Large intestine (tissue), 3 donors: ENCODE results near the gene DHX57. TPM values are rescaled to one million over a fixed set of nuclear protein-coding genes. Genes with fewer than 3 reads are reported as not detected.

Experiments
- DNase-seq, 2 donors: peaks; one replicate each; pipeline versions ENCODE4 v3.0.0 to v3.0.0-alpha.2; 2013
- H3K27ac ChIP-seq: one replicate; pipeline ENCODE4 v1.5.1; 2013; ENCODE audit warnings: low read length
- H3K27me3 ChIP-seq: 2 replicates; pipeline ENCODE4 v1.6.1; 2013; ENCODE audit warnings: low read length; ENCODE audit not compliant: control insufficient read depth, insufficient read depth
- H3K36me3 ChIP-seq: 2 replicates; pipeline ENCODE4 v1.6.1; 2013; ENCODE audit warnings: low read length; ENCODE audit not compliant: control insufficient read depth, insufficient read depth
- H3K4me1 ChIP-seq: one replicate; pipeline ENCODE4 v1.6.1; 2013; ENCODE audit warnings: low read length; ENCODE audit not compliant: control insufficient read depth, insufficient read depth
- H3K4me3 ChIP-seq: one replicate; pipeline ENCODE4 v1.5.1; 2013; ENCODE audit warnings: low read length
- H3K9me3 ChIP-seq: one replicate; pipeline ENCODE4 v1.6.1; 2013; ENCODE audit warnings: mild to moderate bottlenecking, low read depth, low read length, moderate library complexity; ENCODE audit not compliant: control insufficient read depth
- WGBS: methylation state at CpG from one replicate; pipeline ENCODE4 v1.1.5; 2013; ENCODE audit warnings: low lambda C conversion rate; ENCODE audit not compliant: insufficient coverage; 5-methylcytosine and 5-hydroxymethylcytosine counted together
- polyA plus RNA-seq: library from polyadenylated mRNA; unstranded; fragments of 120-200 nt; gene quantifications from one replicate; pipeline ENCODE4 v1.2.1, GENCODE V29; 2013

Gene DHX57
- polyA plus RNA-seq, 1 donor: 15.2 TPM

DNA sequence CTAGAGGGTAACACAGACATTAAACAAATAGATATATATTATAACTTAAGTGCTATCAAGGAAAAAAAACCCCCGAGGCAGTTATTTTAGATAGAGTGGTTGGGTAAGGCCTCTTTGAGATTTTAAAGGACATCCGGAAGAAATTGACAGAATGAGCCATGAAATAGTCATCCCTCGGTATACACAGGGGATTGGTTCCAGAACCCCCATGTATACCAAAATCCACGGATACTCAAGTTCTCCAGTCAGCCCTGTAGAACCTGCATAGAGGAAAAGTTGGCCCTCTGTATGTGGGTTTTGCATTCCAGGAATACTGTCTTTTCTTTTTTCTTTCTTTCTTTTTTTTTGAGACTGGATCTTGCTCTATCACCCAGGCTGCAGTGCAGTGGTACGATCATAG is 2.0 kb downstream of the DHX57 start:
- H3K4me1 ChIP-seq: peaks cover 6% of the 10 kb centered on the region
- 100% methylated on average over 1 of the region's 5 CpGs for WGBS
- no peak overlapping the region for H3K4me3 ChIP-seq
- DNase-seq: no peak
- no peaks in the 10 kb centered on the region for H3K27me3 ChIP-seq
- no peak overlapping the region for H3K27ac ChIP-seq
- H3K9me3 ChIP-seq: peaks cover 5% of the 10 kb centered on the region
- H3K36me3 ChIP-seq: no peaks in the 10 kb centered on the region

DNA sequence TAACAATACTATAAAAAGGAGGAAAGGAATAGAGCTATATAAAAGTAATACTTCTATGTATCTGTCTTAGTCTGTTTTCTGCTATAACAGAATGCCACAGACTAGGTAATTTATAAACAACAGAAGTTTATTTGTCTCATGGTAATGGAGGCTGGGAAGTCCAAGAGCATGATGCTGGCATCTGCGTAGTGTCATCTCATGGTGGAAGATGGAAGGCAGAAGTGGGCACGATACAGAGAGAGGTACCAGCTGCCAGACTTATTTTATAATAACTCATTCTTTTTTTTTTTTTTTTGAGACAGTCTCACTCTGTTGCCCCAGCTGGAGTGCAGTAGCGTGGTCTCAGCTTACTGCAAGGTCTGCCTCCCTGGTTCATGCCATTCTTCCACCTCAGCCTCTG is 4.3 kb downstream of the DHX57 start:
- peaks cover 5% of the 10 kb centered on the region for H3K9me3 ChIP-seq
- H3K27ac ChIP-seq: no peak overlapping the region
- no peak overlapping the region for H3K4me3 ChIP-seq
- H3K4me1 ChIP-seq: peaks cover 1% of the 10 kb centered on the region
- peaks cover 3% of the 10 kb centered on the region for H3K36me3 ChIP-seq
- H3K27me3 ChIP-seq: no peaks in the 10 kb centered on the region
- WGBS: no CpG with 5 or more reads among the region's 3 CpGs
- no peak for DNase-seq

DNA sequence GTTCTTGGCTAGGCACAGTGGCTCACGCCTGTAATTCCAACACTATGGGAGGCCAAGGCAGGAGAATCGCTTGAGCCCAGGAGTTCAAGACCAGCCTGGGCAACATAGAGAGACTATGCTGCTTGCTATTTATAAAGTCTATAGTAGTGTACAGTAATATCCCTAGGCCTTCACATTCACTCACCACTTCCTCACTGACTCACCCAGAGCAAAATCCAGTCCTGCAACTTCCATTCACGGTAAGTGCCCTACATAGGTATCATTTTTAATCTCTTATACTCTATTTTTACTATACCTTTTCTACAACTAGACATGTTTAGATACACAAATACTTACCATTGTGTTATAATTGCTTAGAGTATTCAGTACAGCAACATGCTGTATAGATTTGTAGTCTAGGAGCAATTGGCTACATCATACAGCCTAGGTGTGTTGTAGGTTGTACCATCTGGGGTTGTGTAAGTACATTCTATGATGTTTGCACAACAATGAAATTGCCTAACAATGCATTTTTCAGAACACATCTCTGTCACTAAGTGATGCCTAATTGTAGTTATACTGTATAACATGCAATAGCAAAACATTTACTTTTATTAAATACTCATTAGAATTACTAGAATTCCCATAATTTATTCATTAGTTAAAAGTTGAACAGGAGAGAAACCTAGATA is 8.8 kb downstream of the DHX57 start:
- Histone ChIP-seq H3K36me3 (peaks cover 3% of the 10 kb centered on the region), H3K4me3 (no peak overlapping the region), H3K27me3 (no peaks in the 10 kb centered on the region), H3K4me1 (no peaks in the 10 kb centered on the region), H3K9me3 (peaks cover 5% of the 10 kb centered on the region), H3K27ac (no peak overlapping the region)
- 100% methylated on average over 1 of the region's 3 CpGs for WGBS
- DNase-seq: no peak

DNA sequence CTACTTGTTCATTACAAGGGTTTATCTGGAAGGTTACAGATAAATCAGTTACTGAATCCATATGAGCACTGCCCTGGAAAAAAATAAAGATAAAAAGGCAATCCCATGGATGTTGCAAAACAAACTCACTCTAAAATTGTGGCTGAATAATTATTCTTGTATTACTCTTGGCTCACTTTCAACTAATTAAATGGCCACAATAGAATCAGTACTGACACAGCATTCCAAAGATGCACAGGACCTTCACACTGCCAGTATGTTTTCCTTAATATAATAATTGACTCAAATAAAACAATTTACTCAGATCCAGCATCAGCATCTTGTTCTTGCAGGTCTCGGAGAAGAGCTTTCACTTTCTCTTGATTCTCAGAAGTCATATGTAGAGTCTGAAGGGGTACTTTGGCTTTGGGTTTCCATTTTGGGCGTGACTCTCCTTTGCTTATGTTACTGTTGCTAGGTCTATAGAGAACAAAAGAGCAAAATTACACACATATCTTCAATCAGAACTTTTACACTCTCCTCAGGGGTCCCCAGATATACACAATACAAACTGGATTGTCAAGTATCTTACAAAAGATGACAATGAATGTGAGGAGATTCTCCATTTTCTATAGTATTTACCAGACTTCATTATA is 12.6 kb downstream of the DHX57 start:
- no CpG with 5 or more reads among the region's 2 CpGs for WGBS
- H3K4me1 ChIP-seq: no peaks in the 10 kb centered on the region
- H3K9me3 ChIP-seq: no peaks in the 10 kb centered on the region
- no peak overlapping the region for H3K4me3 ChIP-seq
- peak; percentile 18 to 71 for DNase-seq
- no peaks in the 10 kb centered on the region for H3K27me3 ChIP-seq
- peak overlapping the region; percentile 32 for H3K27ac ChIP-seq
- H3K36me3 ChIP-seq: peaks cover 25% of the 10 kb centered on the region

DNA sequence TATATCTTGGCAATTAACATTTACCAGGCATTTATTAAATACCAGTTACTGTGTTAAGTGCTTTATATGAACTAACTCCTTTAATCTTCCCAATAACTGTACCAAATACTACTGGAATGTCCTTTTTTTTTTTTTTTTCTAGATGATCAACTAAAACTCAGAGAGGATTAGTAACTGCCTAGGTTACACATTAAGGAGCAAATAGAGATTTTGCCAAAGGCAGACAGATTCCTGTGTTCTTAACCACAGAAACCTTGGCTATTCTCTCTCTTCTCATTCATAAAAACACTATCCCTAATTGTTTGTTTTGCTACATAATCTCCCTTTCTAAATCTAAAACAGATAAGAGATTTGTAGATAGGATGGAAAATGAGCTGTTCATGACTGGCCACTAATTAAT is 13.3 kb downstream of the DHX57 start:
- Histone ChIP-seq H3K4me3 (no peak overlapping the region), H3K36me3 (peaks cover 30% of the 10 kb centered on the region)
- DNase-seq: no peak

DNA sequence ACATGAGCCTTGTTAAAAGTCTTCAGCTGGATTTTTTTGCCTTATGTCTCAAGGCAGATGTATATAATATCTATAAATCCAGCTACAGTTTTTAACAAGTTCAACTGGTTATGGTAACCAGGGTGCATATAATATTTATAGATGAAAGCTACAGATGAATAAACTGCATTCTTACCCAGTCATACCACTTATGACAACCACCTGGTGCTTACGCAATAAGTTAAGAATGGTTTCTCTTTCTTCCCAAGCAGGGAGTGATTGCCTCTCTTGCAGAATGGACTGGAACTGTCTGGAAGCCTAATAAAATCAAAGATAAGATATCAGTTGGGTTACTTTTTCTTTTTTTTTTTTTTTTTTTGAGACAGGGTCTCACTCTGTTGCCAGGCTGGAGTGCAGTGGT is 19.6 kb downstream of the DHX57 start:
- WGBS: no CpG with 5 or more reads among the region's 1 CpG
- H3K27me3 ChIP-seq: no peaks in the 10 kb centered on the region
- DNase-seq: peak; percentile 77 to 88
- no peaks in the 10 kb centered on the region for H3K9me3 ChIP-seq
- peak overlapping the region; percentile 51 for H3K27ac ChIP-seq
- H3K4me1 ChIP-seq: peaks cover 8% of the 10 kb centered on the region
- H3K4me3 ChIP-seq: no peak overlapping the region
- peaks cover 42% of the 10 kb centered on the region for H3K36me3 ChIP-seq

More for the DNA sequence above, 13.3 kb downstream of the DHX57 start:
- no peaks in the 10 kb centered on the region for H3K27me3 ChIP-seq
- H3K4me1 ChIP-seq: no peaks in the 10 kb centered on the region
- H3K27ac ChIP-seq: peak overlapping the region; percentile 32
- no peaks in the 10 kb centered on the region for H3K9me3 ChIP-seq

DNA sequence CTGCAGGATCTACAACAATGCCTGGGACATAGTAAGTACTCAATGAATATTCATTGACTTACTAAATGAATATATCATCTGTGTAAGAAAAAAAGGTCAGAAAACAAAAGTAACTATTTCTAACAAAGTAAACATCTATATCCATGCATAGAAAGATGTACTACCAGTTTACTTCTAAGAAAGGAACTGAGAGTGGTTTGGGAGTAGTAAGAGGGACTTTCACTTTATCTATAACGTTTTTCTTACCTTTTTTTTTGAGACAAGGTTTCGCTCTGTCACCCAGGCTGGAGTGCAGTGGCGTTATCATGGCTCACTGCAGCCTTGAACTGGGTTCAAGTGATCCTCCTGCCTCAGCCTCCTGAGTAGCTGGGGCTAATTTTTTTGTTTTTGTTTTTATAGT is 25.7 kb downstream of the DHX57 start:
- WGBS: 96% methylated on average over 3 of the region's 3 CpGs
- Histone ChIP-seq H3K9me3 (no peaks in the 10 kb centered on the region), H3K27me3 (no peaks in the 10 kb centered on the region), H3K27ac (no peak overlapping the region), H3K36me3 (peaks cover 26% of the 10 kb centered on the region), H3K4me1 (no peaks in the 10 kb centered on the region), H3K4me3 (no peak overlapping the region)
- DNase-seq: no peak

DNA sequence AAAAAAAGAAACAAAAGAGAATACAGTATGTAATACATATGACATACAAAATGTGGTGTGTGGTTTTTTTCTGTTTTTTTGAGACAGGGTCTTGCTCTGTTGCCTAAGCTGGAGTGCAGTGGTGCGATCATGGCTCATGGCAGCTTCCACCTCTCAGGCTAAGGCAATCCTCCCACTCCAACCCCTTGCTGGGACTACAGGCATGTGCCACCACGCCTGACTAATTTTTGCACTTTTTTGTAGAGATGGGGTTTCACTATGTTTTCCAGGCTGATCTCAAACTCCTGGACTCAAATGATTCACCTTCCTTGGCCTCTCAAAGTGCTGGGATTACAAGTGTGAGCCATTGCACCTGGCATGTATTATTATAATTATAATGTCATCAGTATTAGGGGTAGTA is 38.9 kb downstream of the DHX57 start:
- no peaks in the 10 kb centered on the region for H3K27me3 ChIP-seq
- H3K4me3 ChIP-seq: no peak overlapping the region
- no peaks in the 10 kb centered on the region for H3K4me1 ChIP-seq
- no peak overlapping the region for H3K27ac ChIP-seq
- peaks cover 33% of the 10 kb centered on the region for H3K36me3 ChIP-seq
- H3K9me3 ChIP-seq: no peaks in the 10 kb centered on the region
- WGBS: no CpG with 5 or more reads among the region's 2 CpGs
- no peak for DNase-seq

DNA sequence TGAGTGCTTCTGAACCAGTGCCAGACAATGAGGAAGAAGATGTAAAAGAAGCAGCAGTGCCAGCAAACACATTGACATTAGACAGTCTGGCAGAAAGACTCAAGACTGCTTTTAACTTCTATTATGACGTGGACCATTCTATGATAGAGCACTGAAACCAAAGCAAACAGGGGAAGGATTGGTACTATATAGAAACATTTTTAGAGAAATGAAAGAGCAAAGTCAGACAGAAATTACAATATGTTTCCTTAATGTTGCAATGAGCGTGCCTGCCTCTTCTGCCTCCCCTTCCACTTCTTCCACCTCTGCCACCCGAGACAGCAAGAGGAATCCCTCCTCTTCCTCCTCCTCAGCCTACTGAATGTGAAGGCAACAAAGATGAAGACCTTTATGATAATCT is 39.7 kb downstream of the DHX57 start:
- Histone ChIP-seq H3K4me1 (no peaks in the 10 kb centered on the region), H3K27me3 (no peaks in the 10 kb centered on the region), H3K4me3 (no peak overlapping the region), H3K27ac (no peak overlapping the region), H3K36me3 (peaks cover 28% of the 10 kb centered on the region), H3K9me3 (no peaks in the 10 kb centered on the region)
- no peak for DNase-seq
- WGBS: 89% methylated on average over 2 of the region's 3 CpGs

DNA sequence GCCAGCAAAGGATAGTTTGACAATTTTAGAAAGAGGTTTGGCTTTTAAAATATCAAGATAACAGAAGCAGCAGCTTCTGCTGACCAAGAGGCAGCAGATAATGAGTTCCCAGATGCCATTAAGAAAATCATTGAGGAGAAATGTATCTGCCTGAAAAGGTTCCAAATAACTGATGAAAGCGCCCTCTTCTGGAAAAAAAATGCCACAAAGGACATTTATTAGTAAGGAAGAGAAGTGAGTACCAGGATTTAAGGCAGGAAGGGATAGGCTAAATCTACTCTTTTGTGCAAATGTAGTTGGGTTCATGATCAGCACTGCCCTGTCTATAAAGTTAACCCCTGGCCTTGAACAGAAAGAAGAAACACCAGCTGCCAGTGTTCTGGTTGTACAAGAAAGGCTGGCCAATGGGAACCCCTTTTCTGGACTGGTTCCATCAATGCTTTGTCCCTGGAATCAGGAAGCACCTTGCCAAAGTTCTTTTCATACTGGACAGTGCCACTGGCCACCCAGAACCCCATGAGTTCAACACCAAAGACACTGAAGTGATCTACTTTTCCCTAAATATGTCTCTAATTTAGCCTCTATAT is 40.6 kb downstream of the DHX57 start:
- Histone ChIP-seq H3K4me1 (no peaks in the 10 kb centered on the region), H3K4me3 (no peak overlapping the region), H3K27ac (no peak overlapping the region), H3K36me3 (peaks cover 30% of the 10 kb centered on the region), H3K27me3 (no peaks in the 10 kb centered on the region), H3K9me3 (no peaks in the 10 kb centered on the region)
- DNase-seq: peak in 1 of 2 donors; percentile 20
- WGBS: no CpG with 5 or more reads among the region's 1 CpG
